WERI-Rb-1 (cell line): Measurements from ENCODE around the gene LCT.

Source experiments
- DNase-seq: peaks from one replicate; pipeline ENCODE4 v3.0.0-alpha.2; 2020
- H3K27ac ChIP-seq: fragments of 250-450 bp; sonication (Bioruptor Pico); 2 replicates; pipeline ENCODE4 v1.5.1; 2020; ENCODE audit warnings: mild to moderate bottlenecking, moderate library complexity
- H3K27me3 ChIP-seq: fragments of 250-450 bp; sonication (Bioruptor Pico); 2 replicates; pipeline ENCODE4 v1.5.1; 2021; ENCODE audit warnings: mild to moderate bottlenecking, low read depth, moderate library complexity; ENCODE audit not compliant: insufficient read depth, severe bottlenecking
- H3K36me3 ChIP-seq: fragments of 250-450 bp; sonication (Bioruptor Pico); 2 replicates; pipeline ENCODE4 v1.5.1; 2020; ENCODE audit warnings: mild to moderate bottlenecking, moderate library complexity
- H3K4me3 ChIP-seq: 2 replicates; pipeline ENCODE4 v1.5.1; 2011; ENCODE audit warnings: low read depth, mild to moderate bottlenecking, control low read depth, low read length
- H3K9me3 ChIP-seq: fragments of 250-450 bp; sonication (Bioruptor Pico); 2 replicates; pipeline ENCODE4 v1.5.1; 2021; ENCODE audit warnings: mild to moderate bottlenecking, moderate library complexity; ENCODE audit not compliant: severe bottlenecking
- TF ChIP-seq, protein P1 (sequence below): IDR thresholded peaks from 2 replicates; pipeline ENCODE4 v1.5.1; 2011; ENCODE audit warnings: low read depth, mild to moderate bottlenecking, control low read depth, inconsistent platforms, low read length

The LCT gene

DNA sequence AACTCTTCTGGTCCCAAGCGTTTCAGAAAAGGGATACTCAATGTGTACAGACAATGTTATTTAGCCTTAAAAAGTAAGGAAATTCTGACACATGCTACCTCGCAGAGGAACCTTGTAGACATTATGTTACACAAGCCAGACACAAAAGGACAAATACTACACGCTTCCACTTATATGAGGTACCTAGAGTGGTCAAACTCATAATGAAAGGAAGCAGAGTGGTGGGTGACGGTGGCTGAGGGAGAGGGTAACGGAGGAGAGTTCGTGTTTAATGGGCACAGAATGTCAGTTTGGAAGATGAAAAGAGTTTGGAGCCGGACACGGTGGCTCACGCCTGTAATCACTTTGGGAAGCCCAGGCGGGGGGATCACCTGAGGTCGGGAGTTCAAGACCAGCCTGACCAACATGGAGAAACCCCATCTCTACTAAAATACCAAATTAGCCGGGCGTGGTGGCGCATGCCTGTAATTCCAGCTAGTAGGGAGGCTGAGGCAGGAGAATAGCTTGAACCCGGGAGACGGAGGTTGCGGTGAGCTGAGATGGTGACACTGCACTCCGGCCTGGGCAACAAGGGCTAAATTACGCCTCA lies 37.9 kb upstream of the LCT start:
- H3K27ac ChIP-seq = no peak overlapping the region
- peak overlapping the region; percentile 79 for H3K4me3 ChIP-seq
- H3K9me3 ChIP-seq = no peaks in the 10 kb centered on the region
- DNase-seq = no peak
- H3K27me3 ChIP-seq = no peaks in the 10 kb centered on the region
- H3K36me3 ChIP-seq = peaks cover 52% of the 10 kb centered on the region
- TF ChIP-seq, protein P1, sequence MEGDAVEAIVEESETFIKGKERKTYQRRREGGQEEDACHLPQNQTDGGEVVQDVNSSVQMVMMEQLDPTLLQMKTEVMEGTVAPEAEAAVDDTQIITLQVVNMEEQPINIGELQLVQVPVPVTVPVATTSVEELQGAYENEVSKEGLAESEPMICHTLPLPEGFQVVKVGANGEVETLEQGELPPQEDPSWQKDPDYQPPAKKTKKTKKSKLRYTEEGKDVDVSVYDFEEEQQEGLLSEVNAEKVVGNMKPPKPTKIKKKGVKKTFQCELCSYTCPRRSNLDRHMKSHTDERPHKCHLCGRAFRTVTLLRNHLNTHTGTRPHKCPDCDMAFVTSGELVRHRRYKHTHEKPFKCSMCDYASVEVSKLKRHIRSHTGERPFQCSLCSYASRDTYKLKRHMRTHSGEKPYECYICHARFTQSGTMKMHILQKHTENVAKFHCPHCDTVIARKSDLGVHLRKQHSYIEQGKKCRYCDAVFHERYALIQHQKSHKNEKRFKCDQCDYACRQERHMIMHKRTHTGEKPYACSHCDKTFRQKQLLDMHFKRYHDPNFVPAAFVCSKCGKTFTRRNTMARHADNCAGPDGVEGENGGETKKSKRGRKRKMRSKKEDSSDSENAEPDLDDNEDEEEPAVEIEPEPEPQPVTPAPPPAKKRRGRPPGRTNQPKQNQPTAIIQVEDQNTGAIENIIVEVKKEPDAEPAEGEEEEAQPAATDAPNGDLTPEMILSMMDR = no peak

DNA sequence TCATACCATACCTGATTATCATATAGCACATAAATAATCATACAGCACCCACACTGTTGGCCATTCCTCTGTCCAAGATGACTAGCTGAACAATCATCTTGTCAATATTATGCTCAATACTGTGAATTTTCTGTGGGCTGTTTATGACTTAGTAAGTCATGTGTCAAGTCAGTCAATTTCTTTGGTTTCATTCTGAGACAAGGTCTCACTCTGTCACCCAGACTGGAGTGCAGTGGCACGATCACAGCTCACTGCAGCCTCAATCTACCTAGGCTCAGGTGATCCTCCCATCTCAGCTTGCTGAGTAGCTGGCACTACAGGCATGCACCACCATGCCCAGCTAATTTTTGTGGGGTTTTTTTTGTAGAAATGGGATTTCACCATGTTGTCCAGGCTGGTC lies 33.6 kb upstream of the LCT start:
- TF ChIP-seq, protein P1 = no peak
- Histone ChIP-seq H3K9me3 (no peaks in the 10 kb centered on the region), H3K4me3 (no peak overlapping the region), H3K36me3 (peaks cover 89% of the 10 kb centered on the region), H3K27ac (no peak overlapping the region), H3K27me3 (no peaks in the 10 kb centered on the region)
- no peak for DNase-seq

DNA sequence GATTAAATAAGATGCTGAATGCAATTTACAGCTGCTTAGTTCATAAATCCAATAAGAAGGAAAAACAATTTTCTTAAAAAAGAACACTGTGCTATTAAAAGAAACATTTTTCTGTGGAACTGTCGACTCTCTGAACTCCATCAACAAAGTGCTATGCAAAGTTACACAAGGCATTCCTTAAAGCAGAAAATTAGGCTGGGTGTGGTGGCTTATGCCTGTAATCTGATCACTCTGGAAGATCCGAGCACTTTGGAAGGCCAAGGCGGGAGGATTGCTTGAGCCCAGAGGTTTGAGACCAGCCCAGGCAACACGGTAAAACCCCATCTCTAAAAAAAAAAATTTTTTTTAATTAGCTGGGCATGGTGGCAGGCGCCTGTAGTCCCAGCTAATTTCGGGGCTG lies 26.2 kb upstream of the LCT start:
- H3K27ac ChIP-seq = no peak overlapping the region
- H3K9me3 ChIP-seq = no peaks in the 10 kb centered on the region
- DNase-seq = no peak
- H3K4me3 ChIP-seq = no peak overlapping the region
- TF ChIP-seq, protein P1 = no peak
- H3K36me3 ChIP-seq = peaks cover 92% of the 10 kb centered on the region
- no peaks in the 10 kb centered on the region for H3K27me3 ChIP-seq

DNA sequence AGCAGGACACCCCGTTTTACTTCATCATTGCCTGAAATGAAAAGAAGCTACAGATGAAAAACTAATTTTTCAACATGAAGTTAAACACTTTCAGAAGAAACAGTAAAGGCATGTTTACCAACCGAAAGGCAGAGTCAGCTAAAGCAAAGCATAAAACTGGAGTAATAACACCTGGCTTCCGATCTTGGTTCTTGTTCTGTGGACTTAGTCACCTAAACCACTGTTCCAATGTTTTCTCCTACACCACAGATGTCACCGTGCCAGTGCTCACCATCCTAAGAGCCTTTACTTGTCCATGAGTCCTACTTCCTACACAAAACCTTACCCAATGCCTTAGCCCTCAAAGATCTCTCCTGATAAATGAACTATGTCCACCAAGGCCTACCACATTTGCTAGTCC lies 25.7 kb upstream of the LCT start:
- no peak for DNase-seq
- Histone ChIP-seq H3K36me3 (peaks cover 93% of the 10 kb centered on the region), H3K4me3 (no peak overlapping the region), H3K27ac (no peak overlapping the region), H3K27me3 (no peaks in the 10 kb centered on the region), H3K9me3 (no peaks in the 10 kb centered on the region)
- TF ChIP-seq, protein P1 = no peak

DNA sequence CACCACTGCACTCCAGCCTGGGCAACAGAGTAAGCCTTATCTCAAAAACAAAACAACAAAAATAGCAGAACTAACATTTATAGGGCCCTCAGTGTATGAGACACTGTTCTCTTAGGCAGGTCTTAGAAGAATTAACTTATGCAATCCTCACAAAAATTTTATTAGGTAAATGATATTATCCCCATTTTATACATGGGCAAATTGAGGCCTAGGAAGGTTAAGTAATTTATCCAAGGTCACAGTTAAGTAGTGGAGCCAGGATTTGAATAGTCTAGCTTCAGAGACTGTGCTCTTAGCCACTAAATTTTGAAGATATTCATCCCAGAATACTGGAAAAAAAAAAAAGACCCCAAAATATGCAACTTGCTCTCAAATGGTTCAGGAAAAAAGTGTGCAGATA lies 16.4 kb upstream of the LCT start:
- Histone ChIP-seq H3K27ac (no peak overlapping the region), H3K9me3 (no peaks in the 10 kb centered on the region), H3K36me3 (peaks cover 91% of the 10 kb centered on the region), H3K4me3 (no peak overlapping the region), H3K27me3 (no peaks in the 10 kb centered on the region)
- TF ChIP-seq, protein P1 = no peak
- no peak for DNase-seq

DNA sequence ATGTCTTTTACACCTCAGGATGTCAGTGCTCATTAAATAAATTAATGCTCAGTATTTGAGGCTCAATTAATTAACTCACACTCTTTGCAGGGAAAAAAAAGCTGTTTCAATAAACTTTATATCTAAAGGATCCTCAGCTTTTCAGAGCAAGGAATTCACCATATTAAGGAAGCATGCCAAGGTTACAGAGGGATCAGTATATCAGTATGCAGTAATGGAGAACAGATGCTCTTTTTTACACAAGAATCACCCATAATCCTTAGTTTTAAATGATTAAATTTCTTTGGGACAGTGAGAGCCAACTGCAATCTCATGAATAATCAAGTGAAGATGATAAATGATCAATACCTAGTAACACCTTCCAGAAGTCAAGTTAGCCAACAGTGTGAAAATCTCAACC lies 14.9 kb upstream of the LCT start:
- no peaks in the 10 kb centered on the region for H3K27me3 ChIP-seq
- no peak overlapping the region for H3K27ac ChIP-seq
- H3K36me3 ChIP-seq = peaks cover 92% of the 10 kb centered on the region
- no peaks in the 10 kb centered on the region for H3K9me3 ChIP-seq
- TF ChIP-seq, protein P1 = no peak
- no peak overlapping the region for H3K4me3 ChIP-seq
- no peak for DNase-seq
